T-helper 1 cell (primary cell): ENCODE measurements around the gene LZIC.

Source experiments
- DNase-seq, 5 donors: peaks; one replicate each; pipeline ENCODE4 v3.0.0-alpha.2; 2012 to 2020

Gene LZIC

DNA sequence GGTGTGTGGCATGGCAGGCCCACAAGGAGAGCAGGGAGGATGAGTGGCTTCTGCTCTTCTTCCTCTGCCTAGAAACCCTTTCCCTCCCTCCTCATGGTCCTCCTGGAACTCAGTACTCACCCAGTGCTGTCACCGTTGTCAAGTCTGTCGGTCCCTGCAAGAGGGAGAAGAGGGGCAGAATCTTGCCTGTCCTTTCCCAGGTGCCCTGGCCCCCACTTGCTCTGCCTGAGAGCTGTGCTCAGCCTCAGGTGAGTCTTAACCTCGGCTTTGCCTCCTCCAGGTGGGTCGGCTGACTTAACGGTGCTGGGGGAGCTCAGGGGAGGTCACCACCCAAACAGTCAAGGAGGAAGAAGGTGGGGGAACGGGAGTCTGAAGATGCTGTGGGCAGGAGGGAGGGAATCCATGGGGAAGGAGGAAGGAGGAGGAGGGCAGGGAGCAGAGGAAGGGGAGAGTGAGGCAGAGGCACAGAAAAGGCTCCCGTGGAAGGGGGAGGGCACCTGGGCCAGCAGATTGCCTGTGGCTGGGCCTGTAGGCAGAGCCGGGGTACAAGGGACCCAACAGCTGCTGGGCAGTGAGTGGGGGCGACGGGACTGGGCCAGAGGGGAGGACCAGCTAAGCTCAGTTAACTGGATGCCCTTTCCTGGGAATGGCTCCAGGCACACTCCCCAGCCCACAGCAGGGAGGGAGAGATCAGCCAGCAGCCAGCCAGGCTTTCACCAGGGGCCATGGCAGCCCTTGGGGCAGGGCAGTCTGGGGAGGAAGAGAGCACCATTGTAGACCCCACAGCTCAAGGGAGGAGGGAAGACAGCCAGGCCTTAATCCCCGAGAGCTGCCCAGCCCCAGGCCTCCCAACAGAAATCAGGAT is 59.4 kb downstream of the LZIC start:
- DNase-seq, result no peak

DNA sequence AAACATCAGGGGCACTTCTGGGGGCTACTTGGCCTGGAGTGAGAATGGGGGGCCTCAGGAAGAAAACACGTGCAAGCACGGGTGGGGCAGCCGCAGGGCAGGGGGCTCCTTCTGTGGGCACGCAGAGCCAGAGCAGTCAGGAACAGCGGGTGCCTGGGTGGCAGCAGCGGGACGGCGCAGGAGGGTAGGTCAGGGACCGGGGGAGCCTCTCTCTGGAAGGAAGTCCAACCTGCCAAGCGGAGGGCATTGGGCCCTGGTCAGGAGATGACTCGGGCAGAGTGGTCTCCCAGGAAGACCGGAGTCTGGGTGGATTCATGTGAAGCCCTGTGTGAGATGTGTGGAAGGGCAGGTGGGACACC is 60.3 kb downstream of the LZIC start:
- no peak for DNase-seq

DNA sequence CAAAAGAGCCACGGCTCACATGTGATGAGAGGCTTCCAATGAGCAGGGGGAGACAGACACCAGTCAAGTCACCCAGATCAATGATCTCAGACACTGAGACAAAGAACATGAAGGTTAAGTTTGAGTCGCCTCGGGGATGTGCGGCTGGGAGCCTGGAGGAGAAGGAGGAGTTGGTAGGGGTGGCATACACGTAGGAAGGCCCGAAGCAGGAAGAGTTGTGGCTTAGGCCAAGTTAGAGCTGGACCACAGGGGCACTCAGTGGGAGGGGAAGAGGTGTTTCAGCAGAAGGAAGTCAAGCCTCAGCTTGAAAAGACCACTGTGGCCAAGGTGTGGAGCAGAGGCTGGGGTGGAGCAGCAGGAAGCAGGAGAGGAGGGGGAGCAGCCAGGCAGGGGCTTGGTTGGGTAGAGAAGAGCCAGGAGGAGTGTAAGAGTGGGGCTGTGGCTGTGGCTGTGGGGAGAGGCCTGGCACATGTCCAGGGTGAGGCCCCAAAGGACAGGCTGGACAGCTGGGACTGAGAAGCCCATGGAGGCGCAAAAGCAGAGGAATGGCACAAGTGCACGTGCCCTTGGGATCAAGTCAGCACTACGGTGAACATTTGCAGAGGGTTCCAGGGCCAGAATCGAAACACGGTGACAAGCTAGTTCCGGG is 60.8 kb downstream of the LZIC start:
- DNase-seq, result no peak

DNA sequence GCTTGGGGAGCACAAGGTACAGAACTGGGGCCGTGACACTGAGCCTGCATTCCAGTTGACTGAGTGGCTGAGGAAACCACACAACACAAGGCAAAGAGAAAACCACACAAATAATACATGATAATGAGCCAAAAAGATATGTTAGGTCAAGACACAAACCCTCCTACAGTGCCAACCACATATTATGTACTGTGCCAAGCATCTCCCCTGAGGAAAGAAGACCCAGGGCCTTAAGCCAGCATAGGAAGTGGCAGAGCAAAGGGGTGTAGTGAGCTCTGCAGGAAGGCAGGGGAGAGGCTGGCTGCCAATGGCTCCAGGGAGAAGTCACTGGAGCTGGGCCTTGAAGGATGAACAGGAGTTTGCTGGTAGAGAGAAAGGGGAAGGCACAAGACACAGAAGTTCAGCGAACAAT is 61.3 kb downstream of the LZIC start:
- no peak for DNase-seq
